ENCODE measurements around the gene DNAJC13. TPM values are rescaled to one million over a fixed set of nuclear protein-coding genes. Genes with fewer than 3 reads are reported as not detected.

DNAJC13 gene
- total and polyA plus RNA-seq, 4 donors, result 38.1 to 82.2 (median 46.6) TPM

DNA sequence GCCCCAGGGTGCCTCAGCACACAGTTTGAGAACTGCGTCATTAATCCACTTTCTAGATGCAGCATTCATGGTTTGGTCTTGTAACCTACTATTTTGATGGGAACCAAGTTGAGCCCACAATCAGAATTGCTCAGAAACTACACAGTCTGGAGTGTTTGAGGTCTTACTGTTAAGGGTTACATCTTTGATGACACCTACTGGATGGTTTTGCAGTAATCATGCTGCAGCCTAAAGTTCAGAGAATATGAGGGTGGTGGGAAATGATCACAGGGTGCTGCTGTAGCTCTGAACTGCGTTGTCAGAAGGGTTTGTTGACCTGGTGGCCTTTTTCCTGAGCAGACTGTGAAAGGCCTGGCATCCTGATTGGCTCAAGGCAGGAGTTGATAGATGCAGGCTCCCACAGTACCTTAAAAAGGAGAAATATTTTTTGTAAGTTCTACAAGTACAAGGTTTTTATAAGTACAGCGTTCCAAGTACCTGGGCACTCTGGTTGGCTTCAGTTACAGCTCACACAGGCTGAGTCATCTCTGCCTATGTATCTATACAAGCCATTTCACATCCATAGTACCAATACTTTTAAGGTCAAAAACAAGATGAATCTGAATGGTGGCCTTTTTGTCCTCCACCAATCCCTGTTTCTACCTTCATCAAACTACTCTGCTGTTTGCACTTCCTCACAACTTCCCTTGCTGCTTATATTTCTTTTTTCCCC is 119.3 kb downstream of the DNAJC13 start:
- 90% methylated on average over 3 of the region's 3 CpGs for WGBS (ENCODE audit: insufficient coverage)
- peaks cover 24% of the 10 kb centered on the region for H3K36me3 ChIP-seq (ENCODE audit: control insufficient read depth, insufficient read depth, low read length)

DNA sequence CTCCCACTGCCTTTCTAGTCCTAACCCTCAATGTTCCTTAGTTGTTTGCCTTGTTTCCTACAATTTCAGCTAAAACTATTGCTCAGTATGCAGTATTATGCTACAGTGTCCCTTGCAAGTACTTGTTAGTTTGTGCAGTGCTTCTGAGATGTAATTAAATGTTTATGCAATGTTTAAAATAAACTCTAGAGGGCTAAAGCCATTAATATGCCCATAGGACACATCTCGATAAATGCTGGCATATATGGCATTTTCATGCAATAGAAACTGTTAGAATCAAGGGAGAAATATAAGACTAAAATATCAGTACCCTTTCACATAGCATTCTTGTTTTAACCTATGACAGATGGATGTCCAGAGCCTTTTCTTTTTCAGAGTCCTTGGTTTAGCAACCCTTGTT is 120.0 kb downstream of the DNAJC13 start:
- Histone ChIP-seq H3K4me1 (ENCODE audit: control insufficient read depth, insufficient read depth, low read length) (no peaks in the 10 kb centered on the region), H3K27me3 (ENCODE audit: control insufficient read depth, insufficient read depth, low read length) (no peaks in the 10 kb centered on the region), H3K9me3 (ENCODE audit: control insufficient read depth, insufficient read depth, low read length) (no peaks in the 10 kb centered on the region), H3K36me3 (ENCODE audit: control insufficient read depth, insufficient read depth, low read length) (peaks cover 28% of the 10 kb centered on the region), H3K27ac (ENCODE audit: low read depth, low read length) (no peak overlapping the region), H3K4me3 (ENCODE audit: low read depth, low read length) (no peak overlapping the region)
- no peak for DNase-seq (ENCODE audit: low read depth in 4 of 6, low spot score in 6 of 6)
- no CpG with 5 or more reads among the region's 1 CpG for WGBS (ENCODE audit: insufficient coverage)

More for the DNA sequence above, 119.3 kb downstream of the DNAJC13 start:
- H3K9me3 ChIP-seq (ENCODE audit: control insufficient read depth, insufficient read depth, low read length), result no peaks in the 10 kb centered on the region
- H3K4me3 ChIP-seq (ENCODE audit: low read depth, low read length), result no peak overlapping the region
- DNase-seq (ENCODE audit: low read depth in 4 of 6, low spot score in 6 of 6), result no peak
- no peak overlapping the region for H3K27ac ChIP-seq (ENCODE audit: low read depth, low read length)
- no peaks in the 10 kb centered on the region for H3K4me1 ChIP-seq (ENCODE audit: control insufficient read depth, insufficient read depth, low read length)
- no peaks in the 10 kb centered on the region for H3K27me3 ChIP-seq (ENCODE audit: control insufficient read depth, insufficient read depth, low read length)

DNA sequence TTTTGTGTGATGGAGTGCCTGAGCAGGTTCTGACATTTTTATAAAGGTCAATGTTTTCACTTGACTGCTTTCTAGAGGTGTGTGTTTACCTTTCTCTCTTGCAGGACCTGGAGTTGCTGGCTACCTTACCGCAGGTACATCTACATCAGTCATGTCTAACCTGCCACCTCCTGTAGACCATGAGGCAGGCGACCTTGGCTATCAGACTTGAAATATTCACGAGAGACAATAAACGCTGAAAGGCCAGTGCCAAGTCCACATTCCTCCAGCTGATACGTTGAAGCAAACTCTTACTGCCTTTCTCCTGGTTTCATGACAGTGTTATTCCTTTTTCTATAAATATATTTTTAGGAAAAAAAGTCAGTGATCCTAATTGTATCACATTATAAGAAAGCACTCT is 120.8 kb downstream of the DNAJC13 start:
- no peak overlapping the region for H3K27ac ChIP-seq (ENCODE audit: low read depth, low read length)
- H3K4me1 ChIP-seq (ENCODE audit: control insufficient read depth, insufficient read depth, low read length), result no peaks in the 10 kb centered on the region
- DNase-seq (ENCODE audit: low read depth in 4 of 6, low spot score in 6 of 6), result no peak
- peaks cover 24% of the 10 kb centered on the region for H3K36me3 ChIP-seq (ENCODE audit: control insufficient read depth, insufficient read depth, low read length)
- no peaks in the 10 kb centered on the region for H3K27me3 ChIP-seq (ENCODE audit: control insufficient read depth, insufficient read depth, low read length)
- H3K4me3 ChIP-seq (ENCODE audit: low read depth, low read length), result no peak overlapping the region
- H3K9me3 ChIP-seq (ENCODE audit: control insufficient read depth, insufficient read depth, low read length), result no peaks in the 10 kb centered on the region
- 94% methylated on average over 2 of the region's 5 CpGs for WGBS (ENCODE audit: insufficient coverage)

DNA sequence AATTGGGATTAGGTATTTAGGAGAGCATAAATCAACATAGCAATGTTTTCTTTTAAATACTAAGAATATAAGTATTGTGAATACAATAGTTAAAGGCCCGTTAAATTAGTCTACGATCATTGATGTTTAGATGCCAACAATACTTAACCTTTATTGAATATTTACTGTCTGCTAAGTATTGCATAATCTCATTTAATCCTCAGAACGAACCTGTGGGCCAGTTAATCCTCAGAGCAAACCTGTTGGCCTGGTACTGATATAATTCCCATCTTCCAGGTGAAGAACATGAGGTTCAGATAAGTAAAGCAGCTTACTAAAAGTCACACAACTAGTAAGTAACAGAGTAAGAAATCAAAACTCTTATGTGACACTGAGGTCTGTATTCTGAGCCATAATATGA is 122.4 kb downstream of the DNAJC13 start:
- Histone ChIP-seq H3K36me3 (ENCODE audit: control insufficient read depth, insufficient read depth, low read length) (peaks cover 13% of the 10 kb centered on the region), H3K27ac (ENCODE audit: low read depth, low read length) (no peak overlapping the region), H3K27me3 (ENCODE audit: control insufficient read depth, insufficient read depth, low read length) (no peaks in the 10 kb centered on the region), H3K9me3 (ENCODE audit: control insufficient read depth, insufficient read depth, low read length) (no peaks in the 10 kb centered on the region), H3K4me3 (ENCODE audit: low read depth, low read length) (no peak overlapping the region), H3K4me1 (ENCODE audit: control insufficient read depth, insufficient read depth, low read length) (no peaks in the 10 kb centered on the region)
- no CpG with 5 or more reads among the region's 3 CpGs for WGBS (ENCODE audit: insufficient coverage)
- no peak for DNase-seq (ENCODE audit: low read depth in 4 of 6, low spot score in 6 of 6)

- DNase-seq (ENCODE audit: low read depth in 4 of 6, low spot score in 6 of 6), result no peak
- Histone ChIP-seq H3K27me3 (ENCODE audit: control insufficient read depth, insufficient read depth, low read length) (no peaks in the 10 kb centered on the region), H3K36me3 (ENCODE audit: control insufficient read depth, insufficient read depth, low read length) (peaks cover 11% of the 10 kb centered on the region), H3K9me3 (ENCODE audit: control insufficient read depth, insufficient read depth, low read length) (no peaks in the 10 kb centered on the region), H3K4me3 (ENCODE audit: low read depth, low read length) (no peak overlapping the region), H3K27ac (ENCODE audit: low read depth, low read length) (no peak overlapping the region), H3K4me1 (ENCODE audit: control insufficient read depth, insufficient read depth, low read length) (no peaks in the 10 kb centered on the region)
- WGBS (ENCODE audit: insufficient coverage), result no CpG with 5 or more reads among the region's 2 CpGs
Measured at GRCh38 chr3:132542577-132542976, 125.3 kb downstream of the DNAJC13 start.

DNA sequence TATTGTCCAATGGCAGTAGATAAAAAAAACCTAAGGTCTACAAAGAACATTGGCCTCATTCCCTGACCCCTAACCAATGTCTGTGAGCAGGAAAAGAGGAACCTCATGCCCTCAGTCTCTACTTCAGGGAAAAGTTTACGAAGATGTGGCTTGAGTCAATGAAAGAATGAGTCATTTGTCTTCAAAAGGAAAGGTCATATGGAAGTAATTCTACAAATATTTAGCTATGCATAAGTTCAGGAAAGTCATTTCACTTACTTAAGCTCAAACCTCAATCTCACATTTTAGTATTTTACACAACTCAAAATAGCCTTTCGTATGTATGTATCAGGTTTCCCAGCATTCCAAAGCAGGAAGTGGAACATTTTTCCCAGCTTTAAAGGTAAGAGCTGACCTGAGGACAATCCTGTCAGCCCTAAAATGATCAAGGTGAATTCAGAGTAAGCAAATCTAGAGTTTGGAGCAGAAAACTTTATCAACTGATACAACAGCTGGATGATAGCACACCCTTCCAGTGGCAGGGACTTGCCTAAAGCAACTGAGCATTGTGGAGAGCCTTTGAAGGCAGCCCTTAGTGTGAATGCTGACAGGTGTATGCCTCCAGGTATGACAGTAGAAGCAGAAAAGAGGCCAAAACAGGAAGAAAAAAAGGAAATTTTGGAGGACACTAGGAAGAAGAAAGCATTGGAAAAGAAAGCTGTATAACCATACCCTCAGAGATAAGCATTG is 125.9 kb downstream of the DNAJC13 start:
- Histone ChIP-seq H3K4me1 (ENCODE audit: control insufficient read depth, insufficient read depth, low read length) (no peaks in the 10 kb centered on the region), H3K27me3 (ENCODE audit: control insufficient read depth, insufficient read depth, low read length) (no peaks in the 10 kb centered on the region), H3K36me3 (ENCODE audit: control insufficient read depth, insufficient read depth, low read length) (peaks cover 11% of the 10 kb centered on the region), H3K4me3 (ENCODE audit: low read depth, low read length) (no peak overlapping the region), H3K27ac (ENCODE audit: low read depth, low read length) (no peak overlapping the region), H3K9me3 (ENCODE audit: control insufficient read depth, insufficient read depth, low read length) (no peaks in the 10 kb centered on the region)
- WGBS (ENCODE audit: insufficient coverage), result 100% methylated on average over 1 of the region's 2 CpGs
- DNase-seq (ENCODE audit: low read depth in 4 of 6, low spot score in 6 of 6), result no peak

DNA sequence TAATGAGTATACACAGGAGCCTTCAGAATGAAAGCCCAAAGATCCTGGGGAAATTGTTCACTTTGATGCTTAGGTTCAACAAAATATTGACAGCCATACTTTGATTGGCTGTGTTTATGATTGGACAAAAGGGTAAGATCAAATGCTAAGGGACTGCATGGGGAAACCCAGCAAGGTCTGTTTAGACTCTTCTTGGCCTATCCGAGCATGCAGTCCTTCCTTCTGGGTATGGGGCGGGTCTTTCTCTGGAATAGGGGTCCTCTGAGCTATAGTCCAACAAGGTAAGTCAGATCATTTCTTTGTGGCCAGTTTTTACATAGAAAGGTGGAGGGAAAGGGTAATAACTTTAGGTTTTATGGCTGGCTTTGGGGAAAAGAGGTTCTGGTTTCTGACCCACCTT is 126.8 kb downstream of the DNAJC13 start:
- no peaks in the 10 kb centered on the region for H3K27me3 ChIP-seq (ENCODE audit: control insufficient read depth, insufficient read depth, low read length)
- no peaks in the 10 kb centered on the region for H3K4me1 ChIP-seq (ENCODE audit: control insufficient read depth, insufficient read depth, low read length)
- H3K4me3 ChIP-seq (ENCODE audit: low read depth, low read length), result no peak overlapping the region
- H3K36me3 ChIP-seq (ENCODE audit: control insufficient read depth, insufficient read depth, low read length), result peaks cover 11% of the 10 kb centered on the region
- WGBS (ENCODE audit: insufficient coverage), result 95% methylated on average over 2 of the region's 2 CpGs
- no peak for DNase-seq (ENCODE audit: low read depth in 4 of 6, low spot score in 6 of 6)
- H3K9me3 ChIP-seq (ENCODE audit: control insufficient read depth, insufficient read depth, low read length), result no peaks in the 10 kb centered on the region
- H3K27ac ChIP-seq (ENCODE audit: low read depth, low read length), result no peak overlapping the region

DNA sequence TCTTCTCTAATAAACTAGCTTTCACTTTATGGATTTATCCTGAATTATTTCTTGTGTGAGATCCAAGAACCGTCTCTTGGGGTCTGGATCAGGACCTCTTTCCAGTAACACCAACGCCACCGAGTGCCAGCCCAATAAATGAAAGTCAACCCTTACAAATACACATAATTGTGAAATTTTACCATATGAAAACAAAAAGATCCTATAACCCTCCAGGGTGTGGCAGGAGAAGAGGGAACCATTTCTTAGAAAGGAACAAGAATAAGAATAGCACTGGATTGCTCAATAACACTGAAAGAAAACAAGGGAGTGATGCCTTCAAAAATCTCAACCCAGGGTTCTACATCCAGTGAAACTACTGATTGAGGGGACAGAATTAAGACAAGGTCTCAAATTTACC is 128.2 kb downstream of the DNAJC13 start:
- H3K27ac ChIP-seq (ENCODE audit: low read depth, low read length), result no peak overlapping the region
- no peak for DNase-seq (ENCODE audit: low read depth in 4 of 6, low spot score in 6 of 6)
- no peaks in the 10 kb centered on the region for H3K4me1 ChIP-seq (ENCODE audit: control insufficient read depth, insufficient read depth, low read length)
- H3K4me3 ChIP-seq (ENCODE audit: low read depth, low read length), result no peak overlapping the region
- H3K36me3 ChIP-seq (ENCODE audit: control insufficient read depth, insufficient read depth, low read length), result peaks cover 6% of the 10 kb centered on the region
- H3K27me3 ChIP-seq (ENCODE audit: control insufficient read depth, insufficient read depth, low read length), result no peaks in the 10 kb centered on the region
- H3K9me3 ChIP-seq (ENCODE audit: control insufficient read depth, insufficient read depth, low read length), result no peaks in the 10 kb centered on the region
- no CpG with 5 or more reads among the region's 3 CpGs for WGBS (ENCODE audit: insufficient coverage)

- 90% methylated on average over 8 of the region's 8 CpGs for WGBS (ENCODE audit: insufficient coverage)
- Histone ChIP-seq H3K9me3 (ENCODE audit: control insufficient read depth, insufficient read depth, low read length) (no peaks in the 10 kb centered on the region), H3K4me1 (ENCODE audit: control insufficient read depth, insufficient read depth, low read length) (no peaks in the 10 kb centered on the region), H3K36me3 (ENCODE audit: control insufficient read depth, insufficient read depth, low read length) (no peaks in the 10 kb centered on the region), H3K27ac (ENCODE audit: low read depth, low read length) (no peak overlapping the region), H3K27me3 (ENCODE audit: control insufficient read depth, insufficient read depth, low read length) (no peaks in the 10 kb centered on the region), H3K4me3 (ENCODE audit: low read depth, low read length) (no peak overlapping the region)
- DNase-seq (ENCODE audit: low read depth in 4 of 6, low spot score in 6 of 6), result no peak
Measured at GRCh38 chr3:132549169-132549568, 131.9 kb downstream of the DNAJC13 start.

All from spinal cord (tissue), 10 donors.